HFF-Myc (cell line): ENCODE data around the gene FOXRED1.

ENCODE experiments used
- DNase-seq: peaks from one replicate; pipeline ENCODE4 v3.0.0-alpha.2; 2011; ENCODE audit warnings: low read depth; ENCODE audit errors: extremely low read depth
- H3K4me3 ChIP-seq: replicated peaks from 2 replicates; pipeline ENCODE4 v1.5.1; 2011; ENCODE audit warnings: low read depth, mild to moderate bottlenecking, control low read depth, low read length
- TF ChIP-seq, protein P1 (sequence below): IDR thresholded peaks from 2 replicates; pipeline ENCODE4 v1.5.1; 2012; ENCODE audit warnings: mild to moderate bottlenecking, low read depth, low read length, control low read depth; ENCODE audit errors: missing control alignments

The FOXRED1 gene

DNA sequence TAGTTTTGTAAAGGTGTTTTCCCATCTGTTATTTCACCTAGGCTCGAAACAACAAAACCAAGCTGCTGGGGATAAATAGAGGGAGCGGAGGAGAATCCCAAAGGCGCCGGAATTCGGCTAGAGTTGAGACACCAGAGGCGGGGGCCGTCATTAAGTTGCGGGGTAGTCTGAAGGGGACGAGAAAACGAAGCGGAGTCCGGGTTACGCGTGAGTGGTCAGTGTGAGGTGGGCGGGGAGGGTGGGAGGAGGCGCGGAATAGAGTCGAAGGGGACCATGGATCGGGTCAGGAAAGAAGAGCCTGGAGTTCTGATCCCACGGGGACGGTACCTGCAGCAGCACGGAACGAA is 620 bp upstream of the FOXRED1 start:
- H3K4me3 ChIP-seq, result peak overlapping the region; percentile 82
- TF ChIP-seq, protein P1, sequence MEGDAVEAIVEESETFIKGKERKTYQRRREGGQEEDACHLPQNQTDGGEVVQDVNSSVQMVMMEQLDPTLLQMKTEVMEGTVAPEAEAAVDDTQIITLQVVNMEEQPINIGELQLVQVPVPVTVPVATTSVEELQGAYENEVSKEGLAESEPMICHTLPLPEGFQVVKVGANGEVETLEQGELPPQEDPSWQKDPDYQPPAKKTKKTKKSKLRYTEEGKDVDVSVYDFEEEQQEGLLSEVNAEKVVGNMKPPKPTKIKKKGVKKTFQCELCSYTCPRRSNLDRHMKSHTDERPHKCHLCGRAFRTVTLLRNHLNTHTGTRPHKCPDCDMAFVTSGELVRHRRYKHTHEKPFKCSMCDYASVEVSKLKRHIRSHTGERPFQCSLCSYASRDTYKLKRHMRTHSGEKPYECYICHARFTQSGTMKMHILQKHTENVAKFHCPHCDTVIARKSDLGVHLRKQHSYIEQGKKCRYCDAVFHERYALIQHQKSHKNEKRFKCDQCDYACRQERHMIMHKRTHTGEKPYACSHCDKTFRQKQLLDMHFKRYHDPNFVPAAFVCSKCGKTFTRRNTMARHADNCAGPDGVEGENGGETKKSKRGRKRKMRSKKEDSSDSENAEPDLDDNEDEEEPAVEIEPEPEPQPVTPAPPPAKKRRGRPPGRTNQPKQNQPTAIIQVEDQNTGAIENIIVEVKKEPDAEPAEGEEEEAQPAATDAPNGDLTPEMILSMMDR, result no peak
- no peak for DNase-seq

DNA sequence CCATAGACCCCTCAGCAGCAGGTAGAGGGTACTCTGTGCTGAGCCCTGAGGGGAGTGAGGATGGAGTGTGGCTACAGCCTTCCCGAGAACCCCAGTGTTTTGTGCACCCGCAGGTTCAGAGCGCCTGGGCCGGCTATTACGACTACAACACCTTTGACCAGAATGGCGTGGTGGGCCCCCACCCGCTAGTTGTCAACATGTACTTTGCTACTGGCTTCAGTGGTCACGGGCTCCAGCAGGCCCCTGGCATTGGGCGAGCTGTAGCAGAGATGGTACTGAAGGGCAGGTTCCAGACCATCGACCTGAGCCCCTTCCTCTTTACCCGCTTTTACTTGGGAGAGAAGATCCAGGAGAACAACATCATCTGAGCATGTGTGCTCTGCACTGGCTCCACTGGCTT is 8.4 kb downstream of the FOXRED1 start:
- no peak for DNase-seq
- no peak overlapping the region for H3K4me3 ChIP-seq
- TF ChIP-seq, protein P1, result no peak

DNA sequence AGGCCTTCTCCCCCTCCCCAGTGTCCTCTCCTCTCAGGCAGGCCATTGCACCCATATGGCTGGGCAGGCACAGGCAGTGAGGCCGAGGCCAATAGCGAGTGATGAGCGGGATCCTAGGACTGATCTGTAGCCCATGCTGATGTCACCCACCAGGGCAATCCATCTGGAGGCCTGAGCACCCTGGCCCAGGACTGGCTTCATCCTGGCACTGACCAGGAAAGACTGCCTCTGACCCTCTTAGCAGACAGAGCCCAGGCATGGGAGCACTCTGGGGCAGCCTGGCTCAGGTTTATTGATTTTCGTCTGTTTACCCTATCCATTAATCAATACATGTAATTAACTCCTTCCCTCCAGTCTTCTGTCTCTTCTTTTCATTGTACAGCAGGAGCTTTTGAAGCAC is 8.8 kb downstream of the FOXRED1 start:
- TF ChIP-seq, protein P1, result no peak
- no peak for DNase-seq
- no peak overlapping the region for H3K4me3 ChIP-seq

DNA sequence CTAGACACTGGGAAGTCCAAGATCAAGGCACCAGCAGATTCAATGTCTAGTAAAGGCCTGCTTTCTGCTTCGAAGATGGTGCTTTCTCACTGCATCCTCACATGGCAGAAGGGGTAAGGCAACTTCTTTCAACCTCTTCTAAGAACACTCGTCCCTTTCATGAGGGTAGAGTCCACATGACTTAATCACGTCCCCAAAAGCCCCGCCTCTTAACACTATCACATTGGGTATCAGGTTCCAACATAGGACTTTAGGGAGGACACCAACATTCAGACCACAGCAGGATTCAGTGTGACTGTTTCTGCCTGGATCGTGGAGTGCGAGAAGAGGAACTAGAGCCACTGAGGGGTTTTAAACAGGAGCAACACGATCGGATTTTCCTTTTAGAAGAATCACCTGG is 10.2 kb downstream of the FOXRED1 start:
- H3K4me3 ChIP-seq, result no peak overlapping the region
- DNase-seq, result no peak
- TF ChIP-seq, protein P1, result no peak

DNA sequence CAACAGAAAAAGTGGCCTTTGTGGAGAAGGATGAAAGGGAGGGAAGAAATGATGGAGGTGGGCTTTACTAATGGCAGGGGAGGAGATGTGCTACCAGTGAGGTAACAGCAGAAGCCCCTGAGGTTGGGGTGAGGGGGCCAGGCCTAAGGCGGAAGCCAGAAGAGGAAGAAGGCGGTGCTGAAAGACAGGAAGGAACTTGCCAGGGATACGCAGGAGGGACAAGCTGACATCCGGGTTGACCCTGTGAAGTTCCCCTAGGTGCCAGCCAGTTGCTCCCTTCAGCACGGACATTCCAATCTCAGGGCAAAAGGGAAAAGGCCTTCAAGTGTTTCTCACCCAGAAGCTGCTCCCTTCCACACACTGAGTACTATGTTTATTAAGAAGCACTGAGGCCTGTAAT is 11.6 kb downstream of the FOXRED1 start:
- TF ChIP-seq, protein P1, result no peak
- DNase-seq, result no peak
- H3K4me3 ChIP-seq, result no peak overlapping the region

DNA sequence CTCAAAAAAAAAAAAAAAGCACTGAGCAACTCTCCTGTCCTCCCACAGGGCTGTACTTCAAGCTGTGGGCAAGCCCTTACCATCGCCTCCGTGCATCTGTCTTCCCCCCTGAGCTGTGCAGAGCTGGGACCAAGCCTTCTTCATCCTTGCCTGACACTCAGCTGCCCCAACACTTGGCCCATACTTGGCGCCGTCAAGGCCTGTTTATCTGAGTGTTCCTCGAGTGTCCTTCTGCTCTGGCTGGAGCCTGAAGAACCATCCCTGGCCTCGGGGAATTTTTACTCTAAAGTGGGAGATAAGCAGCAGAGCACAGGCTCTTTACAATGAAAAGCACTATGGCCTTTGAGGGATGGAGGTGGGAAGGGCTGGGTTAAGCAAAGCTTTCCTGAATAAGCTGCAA is 12.3 kb downstream of the FOXRED1 start:
- H3K4me3 ChIP-seq, result no peak overlapping the region
- TF ChIP-seq, protein P1, result no peak
- no peak for DNase-seq

DNA sequence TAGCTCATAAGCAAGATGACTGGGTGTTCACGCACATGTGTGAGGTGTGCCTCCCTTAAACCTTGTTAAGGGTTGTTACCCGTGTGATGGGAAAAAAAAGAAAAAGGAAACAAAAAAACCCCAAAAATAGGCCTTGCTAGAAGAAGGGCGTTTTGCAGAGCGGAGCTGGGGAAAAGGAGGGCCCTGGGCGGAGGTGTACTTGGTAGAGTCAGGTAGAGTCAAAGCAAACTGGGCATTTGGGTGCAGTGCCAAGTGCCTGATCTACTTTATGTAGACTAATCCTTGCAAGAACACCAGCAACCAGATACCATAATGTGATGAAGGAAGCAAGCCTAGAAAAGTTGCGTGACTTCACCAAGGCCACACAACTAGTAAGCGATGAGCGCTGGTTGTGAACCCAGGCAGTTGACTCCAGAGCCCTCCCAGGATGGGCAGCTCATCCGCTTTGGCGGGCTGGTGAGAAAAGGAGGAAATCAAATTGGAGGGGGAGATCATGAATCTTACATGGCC is 12.8 kb downstream of the FOXRED1 start:
- no peak overlapping the region for H3K4me3 ChIP-seq
- TF ChIP-seq, protein P1, result no peak
- DNase-seq, result no peak
